LNCAP (cell line): ENCODE data around the gene SUCLA2.

Experiments
- TF ChIP-seq, protein P1 (sequence below): fragments of 450-650 bp; IDR thresholded peaks from 2 replicates; pipeline ENCODE4 v1.5.1; 2017; ENCODE audit warnings: mild to moderate bottlenecking

SUCLA2 gene

DNA sequence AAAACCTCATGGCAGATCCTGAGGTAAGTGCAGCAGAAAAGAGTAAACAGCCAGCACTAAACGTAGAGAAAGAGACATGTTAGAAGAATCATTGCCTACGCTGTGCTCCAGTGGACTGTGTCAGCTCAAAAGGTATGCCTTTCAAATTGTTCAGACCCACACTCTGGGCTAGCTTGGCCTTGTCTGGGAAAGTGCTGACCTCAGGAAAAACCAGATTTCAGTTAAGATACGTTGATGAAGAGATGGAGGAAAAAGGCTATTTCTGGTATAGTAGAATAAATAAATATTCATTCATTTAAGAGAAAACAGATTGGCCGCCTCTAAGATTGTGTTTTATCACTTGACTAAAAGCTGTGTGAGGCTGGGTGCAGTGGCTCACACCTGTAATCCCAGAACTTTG lies 9.6 kb upstream of the SUCLA2 start:
- TF ChIP-seq, protein P1, sequence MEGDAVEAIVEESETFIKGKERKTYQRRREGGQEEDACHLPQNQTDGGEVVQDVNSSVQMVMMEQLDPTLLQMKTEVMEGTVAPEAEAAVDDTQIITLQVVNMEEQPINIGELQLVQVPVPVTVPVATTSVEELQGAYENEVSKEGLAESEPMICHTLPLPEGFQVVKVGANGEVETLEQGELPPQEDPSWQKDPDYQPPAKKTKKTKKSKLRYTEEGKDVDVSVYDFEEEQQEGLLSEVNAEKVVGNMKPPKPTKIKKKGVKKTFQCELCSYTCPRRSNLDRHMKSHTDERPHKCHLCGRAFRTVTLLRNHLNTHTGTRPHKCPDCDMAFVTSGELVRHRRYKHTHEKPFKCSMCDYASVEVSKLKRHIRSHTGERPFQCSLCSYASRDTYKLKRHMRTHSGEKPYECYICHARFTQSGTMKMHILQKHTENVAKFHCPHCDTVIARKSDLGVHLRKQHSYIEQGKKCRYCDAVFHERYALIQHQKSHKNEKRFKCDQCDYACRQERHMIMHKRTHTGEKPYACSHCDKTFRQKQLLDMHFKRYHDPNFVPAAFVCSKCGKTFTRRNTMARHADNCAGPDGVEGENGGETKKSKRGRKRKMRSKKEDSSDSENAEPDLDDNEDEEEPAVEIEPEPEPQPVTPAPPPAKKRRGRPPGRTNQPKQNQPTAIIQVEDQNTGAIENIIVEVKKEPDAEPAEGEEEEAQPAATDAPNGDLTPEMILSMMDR = no peak

DNA sequence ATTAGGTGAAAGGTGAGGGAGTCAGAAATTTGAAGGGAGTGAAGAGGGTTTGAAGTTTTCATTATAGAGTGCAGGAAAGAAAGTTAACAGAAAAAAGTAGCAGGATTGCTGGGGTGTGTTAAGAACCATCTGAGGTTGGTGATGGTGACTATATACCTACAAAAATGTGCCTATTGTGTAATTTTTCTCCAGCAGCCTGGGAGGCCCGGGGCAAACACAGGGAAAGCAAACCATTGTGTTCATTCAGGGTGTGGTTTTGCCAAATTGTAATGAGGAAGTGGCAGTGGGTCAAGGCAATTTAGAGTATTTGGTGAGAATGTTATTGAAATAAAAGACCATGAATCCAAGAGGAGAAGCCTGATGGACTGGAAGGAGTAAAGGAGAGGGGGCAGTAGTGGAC lies 8.2 kb upstream of the SUCLA2 start:
- TF ChIP-seq, protein P1 = no peak

DNA sequence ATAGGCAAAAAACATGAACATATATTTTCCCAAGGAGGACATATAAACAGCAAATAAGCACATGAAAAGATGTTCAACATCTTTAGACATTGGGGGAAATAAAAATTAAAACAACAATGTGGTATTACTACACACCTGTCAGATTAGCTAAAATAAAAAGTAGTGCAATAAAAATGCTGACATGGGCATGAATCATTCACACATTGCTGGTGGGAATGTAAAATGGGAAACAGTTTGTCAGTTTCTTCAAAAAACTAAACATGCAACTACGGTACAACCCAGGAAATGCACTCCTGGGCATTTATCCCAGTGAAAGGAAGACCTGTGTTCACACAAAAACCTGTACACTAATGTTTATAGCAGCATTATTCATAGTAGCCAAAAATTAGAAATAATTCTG lies 5.3 kb upstream of the SUCLA2 start:
- TF ChIP-seq, protein P1 = no peak

DNA sequence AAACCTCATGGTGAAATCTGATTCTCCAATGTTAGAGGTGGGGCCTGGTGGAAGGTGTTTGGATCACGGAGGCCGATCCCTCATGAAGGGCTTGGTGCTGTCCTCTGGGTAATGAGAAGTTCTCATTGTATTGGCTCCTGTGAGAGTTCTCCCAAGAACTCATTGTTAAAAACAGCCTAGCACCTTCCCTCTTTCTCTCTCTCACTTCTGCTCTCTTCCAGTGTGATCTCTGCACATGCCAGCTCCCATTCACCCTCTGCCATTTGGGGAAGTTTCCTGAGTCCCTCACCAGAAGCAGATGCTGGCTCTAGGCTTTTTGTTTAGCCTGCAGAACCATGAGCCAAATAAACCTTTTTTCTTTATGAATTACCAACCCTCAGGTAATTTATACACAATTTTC lies 3.1 kb upstream of the SUCLA2 start:
- TF ChIP-seq, protein P1 = no peak

DNA sequence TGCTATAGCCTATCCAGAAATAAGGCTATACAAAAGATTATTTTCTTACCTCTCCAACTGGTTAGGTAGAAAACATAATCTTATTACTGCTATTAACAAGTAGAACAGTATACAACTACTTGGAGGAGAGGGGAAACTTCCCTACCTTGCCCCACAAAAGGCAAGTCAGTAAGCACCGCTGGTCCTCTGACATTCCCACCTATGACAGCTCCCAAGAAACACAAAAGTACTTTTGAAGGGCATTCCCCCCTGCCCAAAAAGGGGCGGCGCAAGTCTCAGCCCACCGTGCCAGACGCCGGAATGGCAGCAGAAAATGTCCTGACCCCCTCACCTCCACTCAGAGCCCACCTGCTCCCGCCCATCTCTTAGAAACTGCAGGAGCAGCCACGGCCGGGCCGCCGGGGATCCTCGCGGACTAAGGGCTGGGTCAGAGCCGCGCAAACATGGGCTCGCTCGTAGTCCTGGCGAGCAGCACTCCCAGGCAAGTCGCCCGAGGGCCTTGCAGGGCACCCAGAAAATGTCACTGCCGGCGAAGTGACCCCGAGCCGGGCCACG lies 437 bp downstream of the SUCLA2 start:
- TF ChIP-seq, protein P1 = no peak

DNA sequence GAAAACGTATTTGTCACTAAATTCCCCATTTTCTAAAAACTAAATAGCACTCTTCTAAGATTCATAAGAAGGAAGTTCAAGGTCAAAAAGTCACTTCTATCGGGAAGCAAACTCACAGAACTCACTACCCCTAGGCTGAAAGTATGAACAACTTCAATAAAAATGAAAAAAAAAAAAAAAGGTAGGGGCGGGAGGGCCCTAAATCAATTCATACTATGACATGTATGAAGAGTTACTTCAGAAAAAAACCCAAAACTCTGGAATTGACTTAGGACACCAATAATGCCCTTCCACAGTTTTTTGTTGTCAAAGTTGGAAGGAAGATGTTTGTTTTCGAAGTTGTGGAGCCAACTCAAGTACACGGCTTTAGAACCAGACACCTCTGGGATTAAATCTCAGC lies 1.1 kb downstream of the SUCLA2 start:
- TF ChIP-seq, protein P1 = no peak

DNA sequence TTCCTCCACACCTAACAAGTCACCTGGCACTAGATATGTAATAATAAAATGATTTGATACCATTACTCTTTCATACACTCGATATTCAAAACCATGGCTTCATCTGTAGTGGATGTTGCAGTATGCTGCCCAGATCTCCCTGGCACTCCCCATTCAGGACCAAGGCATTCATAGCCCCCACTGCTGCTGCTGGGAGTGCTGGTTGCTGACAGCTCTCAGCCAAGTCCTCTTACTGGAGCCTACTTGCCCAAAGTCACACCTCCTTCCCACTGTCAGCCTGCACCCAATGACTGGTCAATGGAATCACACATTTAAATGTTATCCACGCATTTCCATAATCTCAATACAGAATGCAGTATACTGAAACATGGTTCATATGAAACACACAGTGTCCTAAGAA lies 3.7 kb downstream of the SUCLA2 start:
- TF ChIP-seq, protein P1 = no peak

DNA sequence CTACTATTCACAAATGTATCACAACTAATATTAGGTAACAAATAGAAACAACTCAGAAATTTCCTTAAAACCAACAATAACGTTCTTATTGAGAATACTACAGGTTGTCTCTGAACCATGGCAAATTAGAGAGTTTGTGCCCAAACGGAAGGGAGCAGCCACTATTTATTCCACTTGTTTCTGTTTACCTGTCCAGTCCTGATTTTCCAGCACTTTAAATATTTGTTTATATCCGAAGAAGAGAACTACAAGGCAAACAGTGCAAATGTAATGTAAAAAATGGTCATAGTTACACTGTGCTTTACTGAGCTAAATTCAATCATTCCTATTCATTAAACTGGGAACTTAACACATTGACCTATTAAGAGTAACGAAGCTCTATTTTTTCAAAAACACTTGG lies 9.2 kb downstream of the SUCLA2 start:
- TF ChIP-seq, protein P1 = no peak
